ENCODE data around the gene PTPRN2. TPM values are rescaled to one million over a fixed set of nuclear protein-coding genes. Genes with fewer than 3 reads are reported as not detected.

The PTPRN2 gene
- total RNA-seq, 2 experiments from 2014 or later: 0.70 TPM; not detected in 1

- H3K36me3 ChIP-seq (ENCODE audit: insufficient read depth, low read length): no peaks in the 10 kb centered on the region
- no peak for DNase-seq (ENCODE audit: low spot score)
- H3K4me2 ChIP-seq (ENCODE audit: low read length): no peak overlapping the region
- no peaks in the 10 kb centered on the region for H3K9me3 ChIP-seq (ENCODE audit: low read length)
- no peaks in the 10 kb centered on the region for H3K79me2 ChIP-seq (ENCODE audit: insufficient read depth, low read depth, low read length)
- TF ChIP-seq CTCF (conservative IDR thresholded peaks at IDR 0.05; ENCODE audit: low read length) (no peak), EZH2phosphoT487 (IDR thresholded peaks at IDR 0.05; ENCODE audit: borderline replicate concordance, low read depth, low read length) (no peak)
- intact Hi-C loops (cut with micrococcal nuclease; ENCODE audit: unreplicated experiment): no loop called here
- ChIA-PET CTCF (ENCODE audit: unreplicated experiment) (no interaction called here), POLR2A (interaction anchor here (0.7 kb wide), 1 partner anchor 944 kb away, joined by 3 read pairs; no protein-coding TSS in a partner anchor)
- no peaks in the 10 kb centered on the region for H3K9me2 ChIP-seq (ENCODE audit: insufficient read depth, low read length)
- H3K4me1 ChIP-seq (ENCODE audit: insufficient read depth, low read length, poor library complexity, severe bottlenecking): no peaks in the 10 kb centered on the region
- H4K20me1 ChIP-seq (ENCODE audit: insufficient read depth, low read length): no peaks in the 10 kb centered on the region
- no peak overlapping the region for H2AFZ ChIP-seq (ENCODE audit: low read length)
- no peak overlapping the region for H3K27ac ChIP-seq (ENCODE audit: low read depth, low read length, poor library complexity, severe bottlenecking)
- H3K4me3 ChIP-seq (ENCODE audit: low read depth, low read length, poor library complexity, severe bottlenecking): no peak overlapping the region
- no TSS peak for BruUV-seq (replicated peaks)
These were observed 593.3 kb downstream of the PTPRN2 start for GRCh38 chr7:157994319-157994718.

- H3K27ac ChIP-seq (ENCODE audit: low read depth, low read length, poor library complexity, severe bottlenecking): no peak overlapping the region
- no peaks in the 10 kb centered on the region for H3K79me2 ChIP-seq (ENCODE audit: insufficient read depth, low read depth, low read length)
- no TSS peak for BruUV-seq (replicated peaks)
- H3K4me3 ChIP-seq (ENCODE audit: low read depth, low read length, poor library complexity, severe bottlenecking): no peak overlapping the region
- no peak overlapping the region for H3K4me2 ChIP-seq (ENCODE audit: low read length)
- H4K20me1 ChIP-seq (ENCODE audit: insufficient read depth, low read length): no peaks in the 10 kb centered on the region
- no peak for DNase-seq (ENCODE audit: low spot score)
- TF ChIP-seq EZH2phosphoT487 (IDR thresholded peaks at IDR 0.05; ENCODE audit: borderline replicate concordance, low read depth, low read length): no peak
- no peak for TF ChIP-seq CTCF (conservative IDR thresholded peaks at IDR 0.05; ENCODE audit: low read length)
- intact Hi-C loops (cut with micrococcal nuclease; ENCODE audit: unreplicated experiment): no loop called here
- no peaks in the 10 kb centered on the region for H3K9me2 ChIP-seq (ENCODE audit: insufficient read depth, low read length)
- H3K4me1 ChIP-seq (ENCODE audit: insufficient read depth, low read length, poor library complexity, severe bottlenecking): no peaks in the 10 kb centered on the region
- ChIA-PET CTCF (ENCODE audit: unreplicated experiment) (no interaction called here), POLR2A (no interaction called here)
- no peaks in the 10 kb centered on the region for H3K9me3 ChIP-seq (ENCODE audit: low read length)
- no peak overlapping the region for H2AFZ ChIP-seq (ENCODE audit: low read length)
- H3K36me3 ChIP-seq (ENCODE audit: insufficient read depth, low read length): no peaks in the 10 kb centered on the region
These were observed 594.1 kb downstream of the PTPRN2 start for GRCh38 chr7:157993406-157994105.

- no peak overlapping the region for H3K4me3 ChIP-seq (ENCODE audit: low read depth, low read length, poor library complexity, severe bottlenecking)
- H3K4me2 ChIP-seq (ENCODE audit: low read length): no peak overlapping the region
- DNase-seq (ENCODE audit: low spot score): no peak
- H2AFZ ChIP-seq (ENCODE audit: low read length): no peak overlapping the region
- TF ChIP-seq CTCF (conservative IDR thresholded peaks at IDR 0.05; ENCODE audit: low read length) (no peak), EZH2phosphoT487 (IDR thresholded peaks at IDR 0.05; ENCODE audit: borderline replicate concordance, low read depth, low read length) (no peak)
- CTCF ChIA-PET (ENCODE audit: unreplicated experiment): no interaction called here
- H3K9me2 ChIP-seq (ENCODE audit: insufficient read depth, low read length): no peaks in the 10 kb centered on the region
- intact Hi-C loops (cut with micrococcal nuclease; ENCODE audit: unreplicated experiment): no loop called here
- H4K20me1 ChIP-seq (ENCODE audit: insufficient read depth, low read length): no peaks in the 10 kb centered on the region
- H3K36me3 ChIP-seq (ENCODE audit: insufficient read depth, low read length): no peaks in the 10 kb centered on the region
- no peaks in the 10 kb centered on the region for H3K79me2 ChIP-seq (ENCODE audit: insufficient read depth, low read depth, low read length)
- no peak overlapping the region for H3K27ac ChIP-seq (ENCODE audit: low read depth, low read length, poor library complexity, severe bottlenecking)
- H3K4me1 ChIP-seq (ENCODE audit: insufficient read depth, low read length, poor library complexity, severe bottlenecking): no peaks in the 10 kb centered on the region
- POLR2A ChIA-PET: no interaction called here
- BruUV-seq (replicated peaks): no TSS peak
- H3K9me3 ChIP-seq (ENCODE audit: low read length): no peaks in the 10 kb centered on the region
These were observed 595.0 kb downstream of the PTPRN2 start for GRCh38 chr7:157992511-157993160.

Measured in OCI-LY7 (cell line).